ENCODE measurements around the gene MET. TPM values are rescaled to one million over a fixed set of nuclear protein-coding genes. Genes with fewer than 3 reads are reported as not detected.

MET gene
- total RNA-seq = 22.0 to 25.1 TPM (median 23.6 TPM) in 3 replicates
- long read RNA-seq, full-length matches to known transcripts = 11 of 32 reads
- long read RNA-seq, partial matches to known transcripts = 13 of 32 reads
- long read RNA-seq, other reads (novel, unspliced or antisense) = 8 of 32 reads

- DNase-seq (ENCODE audit: low spot score) = peak; percentile 91
- peak within 1 kb of the TSS; percentile 89 for H3K4me3 Mint-ChIP-seq (ENCODE audit: unreplicated experiment)
- no peaks in the 10 kb centered on the region for H3K27me3 Mint-ChIP-seq (ENCODE audit: low read depth)
- no peaks in the 10 kb centered on the region for H3K36me3 Mint-ChIP-seq (ENCODE audit: low read depth)
- H3K9me3 Mint-ChIP-seq (ENCODE audit: low read depth) = peaks cover 3% of the 10 kb centered on the region
- peak; percentile 88 for TF ChIP-seq CTCF (IDR thresholded peaks at IDR 0.05)
- H3K27ac Mint-ChIP-seq (ENCODE audit: unreplicated experiment) = peak within 1 kb of the TSS; percentile 79
- H3K4me1 Mint-ChIP-seq (ENCODE audit: low read depth) = peaks cover 36% of the 10 kb centered on the region
Measured at GRCh38 chr7:116671681-116672595, at the start of gene MET. Gene MET, plus strand, starts transcription at chr7:116672196. Its CDS starts 26,889 bp downstream, at chr7:116699085.

GRCh38 chr7:116626886-116627285 is 45.1 kb upstream of the MET start:
- no peaks in the 10 kb centered on the region for H3K9me3 Mint-ChIP-seq (ENCODE audit: low read depth)
- H3K4me3 Mint-ChIP-seq (ENCODE audit: unreplicated experiment) = no peak overlapping the region
- peaks cover 7% of the 10 kb centered on the region for H3K27me3 Mint-ChIP-seq (ENCODE audit: low read depth)
- DNase-seq (ENCODE audit: low spot score) = no peak
- no peaks in the 10 kb centered on the region for H3K36me3 Mint-ChIP-seq (ENCODE audit: low read depth)
- no peak for TF ChIP-seq CTCF (IDR thresholded peaks at IDR 0.05)
- peaks cover 10% of the 10 kb centered on the region for H3K4me1 Mint-ChIP-seq (ENCODE audit: low read depth)
- H3K27ac Mint-ChIP-seq (ENCODE audit: unreplicated experiment) = no peak overlapping the region

- H3K4me3 Mint-ChIP-seq (ENCODE audit: unreplicated experiment) = peak overlapping the region; percentile 3
- no peak for TF ChIP-seq CTCF (IDR thresholded peaks at IDR 0.05)
- no peaks in the 10 kb centered on the region for H3K9me3 Mint-ChIP-seq (ENCODE audit: low read depth)
- peak overlapping the region; percentile 69 for H3K27ac Mint-ChIP-seq (ENCODE audit: unreplicated experiment)
- peaks cover 1% of the 10 kb centered on the region for H3K27me3 Mint-ChIP-seq (ENCODE audit: low read depth)
- H3K36me3 Mint-ChIP-seq (ENCODE audit: low read depth) = no peaks in the 10 kb centered on the region
- DNase-seq (ENCODE audit: low spot score) = no peak
- H3K4me1 Mint-ChIP-seq (ENCODE audit: low read depth) = peaks cover 22% of the 10 kb centered on the region
Measured at GRCh38 chr7:116629051-116629463, 42.9 kb upstream of the MET start.

- H3K9me3 Mint-ChIP-seq (ENCODE audit: low read depth) = no peaks in the 10 kb centered on the region
- no peak overlapping the region for H3K27ac Mint-ChIP-seq (ENCODE audit: unreplicated experiment)
- H3K4me3 Mint-ChIP-seq (ENCODE audit: unreplicated experiment) = no peak overlapping the region
- TF ChIP-seq CTCF (IDR thresholded peaks at IDR 0.05) = no peak
- DNase-seq (ENCODE audit: low spot score) = no peak
- peaks cover 1% of the 10 kb centered on the region for H3K27me3 Mint-ChIP-seq (ENCODE audit: low read depth)
- H3K4me1 Mint-ChIP-seq (ENCODE audit: low read depth) = peaks cover 25% of the 10 kb centered on the region
- H3K36me3 Mint-ChIP-seq (ENCODE audit: low read depth) = no peaks in the 10 kb centered on the region
Measured at GRCh38 chr7:116630357-116630756, 41.6 kb upstream of the MET start.

- no peak for DNase-seq (ENCODE audit: low spot score)
- Mint-ChIP-seq H3K36me3 (ENCODE audit: low read depth) (no peaks in the 10 kb centered on the region), H3K9me3 (ENCODE audit: low read depth) (no peaks in the 10 kb centered on the region), H3K4me1 (ENCODE audit: low read depth) (peaks cover 25% of the 10 kb centered on the region), H3K27ac (ENCODE audit: unreplicated experiment) (no peak overlapping the region), H3K27me3 (ENCODE audit: low read depth) (no peaks in the 10 kb centered on the region), H3K4me3 (ENCODE audit: unreplicated experiment) (no peak overlapping the region)
- TF ChIP-seq CTCF (IDR thresholded peaks at IDR 0.05) = no peak
Measured at GRCh38 chr7:116630932-116631671, 40.9 kb upstream of the MET start.

Measured in chondrocyte (in vitro differentiated cells).